HCT116 (cell line): ENCODE measurements around the gene TYW1. TPM values are rescaled to one million over a fixed set of nuclear protein-coding genes. Genes with fewer than 3 reads are reported as not detected.
A peak's percentile ranks its signal among the peaks of the same experiment; 100 is the strongest.
"Not testable (repeated sequence)": the region's sequence is repeated elsewhere in the genome, so short reads cannot be mapped to it uniquely, and the experiment has no call there.

ENCODE experiments used
- ATAC-seq: fragments of 200-7000 bp; cut with Tn5 transposase; 2 replicates; pipeline ENCODE4 v1.9.1; 2020; ENCODE audit warnings: mild to moderate bottlenecking, moderate library complexity
- BruUV-seq: library from RNA; stranded (reverse); fragments of 400-500 nt; replicated peaks from 2 replicates; lab custom pipeline; 2021; lab: Mats Ljungman, UMichigan
- CTCF ChIA-PET: fragments of 300-600 bp; sonication (Branson Sonifier 250); formaldehyde crosslinking; loops from one replicate; lab custom pipeline; 2021; ENCODE audit warnings: antibody characterized with exemption; lab: Charles Lee
- POLR2A ChIA-PET: fragments of 300-600, 350-600 bp; sonication (Branson Sonifier 250); formaldehyde crosslinking; loops from one replicate; lab custom pipeline; 2021; ENCODE audit warnings: antibody characterized with exemption; lab: Charles Lee
- RAD21 ChIA-PET, 2 experiments: fragments of 300-600 bp; sonication (Branson Sonifier 250); formaldehyde crosslinking; loops; one replicate each; lab custom pipeline; 2023; ENCODE audit warnings: low total read pairs in 2 of 2; ENCODE audit not compliant: uncharacterized antibody in 2 of 2, unreplicated experiment in 2 of 2, low non-redundant PET in 1 of 2; lab: Charles Lee
- DNase-seq: peaks from one replicate; pipeline ENCODE4 v3.0.0-alpha.2; 2010; ENCODE audit warnings: low read depth, low spot score
- H2AFZ ChIP-seq: fragments of 200-600 bp; shearing (Covaris generic), sonication (generic); 2 replicates; pipeline ENCODE4 v1.6.1; 2017; ENCODE audit warnings: low read depth, mixed run types, mixed read lengths, antibody characterized with exemption, low read length; ENCODE audit not compliant: poor library complexity, severe bottlenecking
- H3K27ac ChIP-seq: 2 replicates; pipeline ENCODE4 v1.5.1; 2012; ENCODE audit warnings: low read depth, low read length
- H3K27me3 ChIP-seq: fragments of 200-600 bp; sonication (generic); 2 replicates; pipeline ENCODE4 v1.6.1; 2016; ENCODE audit warnings: mixed run types, low read length, mixed read lengths; ENCODE audit not compliant: insufficient read depth
- H3K36me3 ChIP-seq, 2 experiments: fragments of 200-500 bp in 1 of 2; fragments of 200-600 bp in 1 of 2; sonication (Bioruptor generic) in 1 of 2; sonication (generic) in 1 of 2; 2 replicates each; pipeline versions ENCODE4 v1.5.1 to v1.6.1; 2014 to 2016; ENCODE audit warnings: low read length in 2 of 2, inconsistent platforms in 1 of 2, mixed read lengths in 1 of 2, mixed run types in 1 of 2; ENCODE audit not compliant: insufficient read depth in 2 of 2, control insufficient read depth in 1 of 2
- H3K4me1 ChIP-seq, 2 experiments: fragments of 200-600 bp in 1 of 2; sonication (generic) in 1 of 2; 2 replicates each; pipeline versions ENCODE4 v1.5.1 to v1.6.1; 2012 to 2017; ENCODE audit warnings: low read length in 2 of 2, inconsistent platforms in 1 of 2, mild to moderate bottlenecking in 1 of 2, mixed read lengths in 1 of 2, mixed run types in 1 of 2, moderate library complexity in 1 of 2; ENCODE audit not compliant: insufficient read depth in 2 of 2, control insufficient read depth in 1 of 2
- H3K4me2 ChIP-seq: fragments of 200-600 bp; sonication (generic); 2 replicates; pipeline ENCODE4 v1.6.1; 2017; ENCODE audit warnings: mixed run types, low read length, mixed read lengths
- H3K4me3 ChIP-seq, 2 experiments: fragments of 200-600 bp in 1 of 2; sonication (generic) in 1 of 2; replicated peaks in 1 of 2; 2 replicates each; pipeline ENCODE4 v1.5.1; 2011 to 2016; ENCODE audit warnings: low read length in 2 of 2, control low read depth in 1 of 2, low read depth in 1 of 2, mild to moderate bottlenecking in 1 of 2, mixed read lengths in 1 of 2, mixed run types in 1 of 2
- H3K79me2 ChIP-seq: fragments of 200-600 bp; sonication (generic); 2 replicates; pipeline ENCODE4 v1.6.1; 2017; ENCODE audit warnings: mild to moderate bottlenecking, mixed run types, low read length, moderate library complexity, mixed read lengths; ENCODE audit not compliant: insufficient read depth
- H3K9ac ChIP-seq: fragments of 200-600 bp; sonication (generic); 2 replicates; pipeline ENCODE4 v1.6.1; 2016; ENCODE audit warnings: low read length, mixed read lengths
- H3K9me2 ChIP-seq: fragments of 200-600 bp; sonication (generic), shearing (Covaris generic); 2 replicates; pipeline ENCODE4 v1.6.1; 2017; ENCODE audit warnings: mixed run types, mild to moderate bottlenecking, moderate library complexity; ENCODE audit not compliant: insufficient read depth
- H3K9me3 ChIP-seq, 2 experiments: fragments of 200-500 bp in 1 of 2; fragments of 200-600 bp in 1 of 2; sonication (Bioruptor generic) in 1 of 2; sonication (generic) in 1 of 2; 2 replicates each; pipeline ENCODE4 v1.6.1; 2014 to 2017; ENCODE audit warnings: low read length in 2 of 2, mixed read lengths in 2 of 2, inconsistent platforms in 1 of 2, low read depth in 1 of 2, mild to moderate bottlenecking in 1 of 2, mixed run types in 1 of 2, moderate library complexity in 1 of 2; ENCODE audit not compliant: control insufficient read depth in 1 of 2, insufficient read depth in 1 of 2
- H4K20me1 ChIP-seq: fragments of 200-600 bp; sonication (generic), shearing (Covaris generic); 2 replicates; pipeline ENCODE4 v1.6.1; 2017; ENCODE audit warnings: mixed run types, mild to moderate bottlenecking, moderate library complexity; ENCODE audit not compliant: insufficient read depth
- CBX3 ChIP-seq: IDR thresholded peaks from 2 replicates; pipeline ENCODE4 v1.6.1; 2012; ENCODE audit warnings: low read depth
- JUND ChIP-seq: IDR thresholded peaks from 2 replicates; pipeline ENCODE4 v1.6.1; 2012
- MAX ChIP-seq: IDR thresholded peaks from 2 replicates; pipeline ENCODE4 v1.6.1; 2012
- POLR2A ChIP-seq: IDR thresholded peaks from 2 replicates; pipeline ENCODE4 v1.7.0; 2011; ENCODE audit warnings: borderline replicate concordance; ENCODE audit not compliant: insufficient read depth, insufficient read length; ENCODE audit errors: extremely low read depth
- POLR2AphosphoS5 ChIP-seq: IDR thresholded peaks from 2 replicates; pipeline ENCODE4 v1.6.1; 2011; ENCODE audit warnings: mild to moderate bottlenecking, low read depth, low read length, moderate library complexity
- SIN3A ChIP-seq: IDR thresholded peaks from 2 replicates; pipeline ENCODE4 v1.6.1; 2012; ENCODE audit warnings: low read depth
- SP1 ChIP-seq: IDR thresholded peaks from 2 replicates; pipeline ENCODE4 v1.6.1; 2012; ENCODE audit warnings: low read depth
- SRF ChIP-seq: IDR thresholded peaks from 2 replicates; pipeline ENCODE4 v1.6.1; 2012; ENCODE audit warnings: low read depth
- TCF7L2 ChIP-seq: IDR thresholded peaks from 2 replicates; pipeline ENCODE4 v1.7.0; 2011; ENCODE audit warnings: borderline replicate concordance, inconsistent platforms; ENCODE audit not compliant: insufficient read depth, insufficient read length; ENCODE audit errors: extremely low read depth
- YY1 ChIP-seq: IDR thresholded peaks from 2 replicates; pipeline ENCODE4 v1.6.1; 2011; ENCODE audit warnings: low read length, low read depth, moderate library complexity, mild to moderate bottlenecking; ENCODE audit not compliant: insufficient replicate concordance; ENCODE audit errors: extremely low read depth
- ZFX ChIP-seq: fragments of 450-650 bp; IDR thresholded peaks from 2 replicates; pipeline ENCODE4 v1.6.1; 2017
- intact Hi-C: fragments of 100-400 bp; cut with micrococcal nuclease; formaldehyde crosslinking; loops from 2 replicates; pipeline ENCODE4 v1.10.0; 2022
- total RNA-seq: library from RNA; stranded (reverse); gene quantifications from one replicate; pipeline ENCODE4 v1.2.1, GENCODE V29; 2021; ENCODE audit not compliant: unreplicated experiment

TYW1 gene
- total RNA-seq, 1 experiment from 2014 or later, result 16.6 TPM

- H4K20me1 ChIP-seq, H3K36me3 ChIP-seq, H3K9me2 ChIP-seq, H3K9me3 ChIP-seq, H3K4me1 ChIP-seq, CTCF ChIA-PET, H3K27me3 ChIP-seq, BruUV-seq: not testable (repeated sequence)
- H3K4me2 ChIP-seq, result peak within 1 kb of the TSS; percentile 79
- RAD21 ChIA-PET, result interaction anchor here in 1 of 2 experiments (0.6 kb wide), 1 partner anchor 74 kb away, joined by 6 read pairs; the partner anchor contains the start of gene TMEM248
- peak within 1 kb of the TSS; percentile 78 for H3K27ac ChIP-seq
- H3K79me2 ChIP-seq, result peaks cover 31% of the 10 kb centered on the region
- peak within 1 kb of the TSS; percentile 22 for H2AFZ ChIP-seq
- intact Hi-C loops, result loop anchor here (2.0 to 10.0 kb wide), 2 partner anchors 150 to 970 kb away; no protein-coding TSS in a partner anchor
- TF ChIP-seq MAX, result peak; percentile 59
- TF ChIP-seq POLR2AphosphoS5, result peak; percentile 86
- peak; percentile 51 for TF ChIP-seq TCF7L2
- TF ChIP-seq SIN3A, result 0 out of 2 replicates have a peak, but pooled peaks have one; percentile 65
- TF ChIP-seq JUND, result peak; percentile 18; the same call in 1 of the 2 replicates
- TF ChIP-seq ZFX, result peak; percentile 44; the same call in 1 of the 2 replicates
- TF ChIP-seq POLR2A, result peak; percentile 74
- peak; percentile 59; the same call in 1 of the 2 replicates for TF ChIP-seq SP1
- peak; percentile 48 for TF ChIP-seq YY1
- 0 out of 2 replicates have a peak, but pooled peaks have one; percentile 7 for TF ChIP-seq CBX3
- TF ChIP-seq SRF, result peak; percentile 97
- H3K9ac ChIP-seq, result peak within 1 kb of the TSS; percentile 75
- ATAC-seq (peak; percentile 66), DNase-seq (peak; percentile 98)
- POLR2A ChIA-PET, result interaction anchor here (0.6 kb wide), 1 partner anchor 151 kb away, joined by 4 read pairs; no protein-coding TSS in a partner anchor
- peak within 1 kb of the TSS; percentile 62 to 91 for H3K4me3 ChIP-seq
These were observed 1.4 kb upstream of the TYW1 start, which contains the start of gene SBDS for GRCh38 chr7:66995050-66995776. SBDS (minus strand) TSS chr7:66995586; CDS start chr7:66995417, 169 bp downstream.
